A549 treated with AZD9567 at 1 μM for 4 hours (cell line): ENCODE results near the gene SCCPDH. TPM values are rescaled to one million over a fixed set of nuclear protein-coding genes. Genes with fewer than 3 reads are reported as not detected.

Source experiments
- total RNA-seq: library from RNA; stranded (reverse); fragments of 200-300 nt; extraction: Qiagen RNA extraction; gene quantifications from 5 replicates; pipeline ENCODE4 v1.2.3, GENCODE V29; 2022; ENCODE audit not compliant: insufficient read depth

Gene SCCPDH, protein sequence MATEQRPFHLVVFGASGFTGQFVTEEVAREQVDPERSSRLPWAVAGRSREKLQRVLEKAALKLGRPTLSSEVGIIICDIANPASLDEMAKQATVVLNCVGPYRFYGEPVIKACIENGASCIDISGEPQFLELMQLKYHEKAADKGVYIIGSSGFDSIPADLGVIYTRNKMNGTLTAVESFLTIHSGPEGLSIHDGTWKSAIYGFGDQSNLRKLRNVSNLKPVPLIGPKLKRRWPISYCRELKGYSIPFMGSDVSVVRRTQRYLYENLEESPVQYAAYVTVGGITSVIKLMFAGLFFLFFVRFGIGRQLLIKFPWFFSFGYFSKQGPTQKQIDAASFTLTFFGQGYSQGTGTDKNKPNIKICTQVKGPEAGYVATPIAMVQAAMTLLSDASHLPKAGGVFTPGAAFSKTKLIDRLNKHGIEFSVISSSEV
- total RNA-seq = 44.2 to 49.6 TPM (median 46.7 TPM) in 5 replicates

DNA sequence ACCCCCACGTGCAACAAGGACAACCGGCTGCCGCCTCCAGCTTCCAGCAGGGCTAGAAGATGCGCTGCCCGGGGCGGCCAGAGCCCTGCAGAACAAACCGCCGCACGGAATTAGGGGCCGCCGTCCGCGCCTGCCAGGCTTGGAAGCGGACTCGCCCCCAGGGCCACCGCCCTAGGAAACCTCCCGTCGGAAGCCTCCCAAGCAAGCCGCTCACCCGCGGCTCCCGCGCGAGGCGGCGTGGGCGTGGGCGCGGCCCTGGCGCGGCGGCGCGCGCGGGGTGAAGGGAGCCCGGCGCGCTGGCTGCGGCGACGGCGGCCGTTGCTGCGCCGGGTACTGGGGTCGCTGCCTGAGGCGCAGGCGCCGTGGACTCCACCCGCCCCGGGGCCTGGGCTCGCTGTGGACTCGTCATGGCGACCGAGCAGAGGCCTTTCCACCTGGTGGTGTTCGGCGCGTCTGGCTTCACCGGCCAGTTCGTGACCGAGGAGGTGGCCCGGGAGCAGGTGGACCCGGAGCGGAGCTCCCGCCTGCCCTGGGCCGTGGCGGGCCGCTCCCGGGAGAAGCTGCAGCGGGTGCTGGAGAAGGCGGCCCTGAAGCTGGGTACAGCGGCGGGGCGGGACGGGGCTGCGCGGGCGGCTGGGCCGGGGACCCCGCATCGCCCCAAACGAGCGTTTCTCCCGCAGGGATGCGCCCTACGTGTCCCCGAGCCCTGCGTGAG is at the start of gene SCCPDH:
Gene SCCPDH, plus strand, starts transcription at position 394 of the 715 bp plus-strand sequence. Its CDS starts 14 bp downstream, at position 408.

Other genes starting within 250 kb of the SCCPDH start
- 11.3 to 13.2 TPM (median 12.7 TPM) in 5 replicates for gene SMYD3, start 217.1 kb upstream of the SCCPDH start, total RNA-seq
- gene TFB2M, start 158.1 kb upstream of the SCCPDH start, total RNA-seq = 33.8 to 37.9 TPM (median 35.4 TPM) in 5 replicates
- gene CNST, start 158.0 kb upstream of the SCCPDH start, total RNA-seq = 7.5 to 10.3 TPM (median 8.4 TPM) in 5 replicates
- 28.1 to 43.0 TPM (median 30.7 TPM) in 5 replicates for gene AHCTF1, start 207.5 kb downstream of the SCCPDH start, total RNA-seq